NCI-H1930 (cell line): Measurements from ENCODE around the gene ANXA1.
"Not testable (repeated sequence)": the region's sequence is repeated elsewhere in the genome, so short reads cannot be mapped to it uniquely, and the experiment has no call there.

ENCODE experiments used
- DNase-seq, 2 experiments: peaks; one replicate each; lab custom pipeline; 2025; lab: John Stamatoyannopoulos, UW

Gene ANXA1

GRCh38 chr9:73168298-73168934, 16.8 kb downstream of the ANXA1 start:
- DNase-seq = no peak

- DNase-seq = no peak
Observed at GRCh38 chr9:73170185-73170957, 18.7 kb downstream of the ANXA1 start.

- DNase-seq = no peak
Observed at GRCh38 chr9:73172901-73173215, 21.2 kb downstream of the ANXA1 start.

- DNase-seq = no peak
Observed at GRCh38 chr9:73173557-73174329, 22.1 kb downstream of the ANXA1 start.

GRCh38 chr9:73174330-73174980, 22.8 kb downstream of the ANXA1 start:
- DNase-seq = no peak

GRCh38 chr9:73176450-73176875, 24.8 kb downstream of the ANXA1 start:
- no peak for DNase-seq

- no peak for DNase-seq
Observed at GRCh38 chr9:73178044-73178443, 26.4 kb downstream of the ANXA1 start.

GRCh38 chr9:73179589-73179988, 27.9 kb downstream of the ANXA1 start:
- no peak for DNase-seq

- DNase-seq = no peak
Observed at GRCh38 chr9:73180403-73180802, 28.7 kb downstream of the ANXA1 start.

GRCh38 chr9:73182928-73183327, 31.3 kb downstream of the ANXA1 start:
- DNase-seq = no peak

- no peak for DNase-seq
Observed at GRCh38 chr9:73183428-73183827, 31.8 kb downstream of the ANXA1 start.

GRCh38 chr9:73183917-73184861, 32.5 kb downstream of the ANXA1 start:
- no peak for DNase-seq

- DNase-seq = not testable (repeated sequence)
Observed at GRCh38 chr9:73191109-73191508, 39.4 kb downstream of the ANXA1 start.

GRCh38 chr9:73194284-73194683, 42.6 kb downstream of the ANXA1 start:
- DNase-seq = no peak

GRCh38 chr9:73199448-73199847, 47.8 kb downstream of the ANXA1 start:
- DNase-seq = no peak

- DNase-seq = no peak
Observed at GRCh38 chr9:73199886-73200285, 48.2 kb downstream of the ANXA1 start.

- peak in 1 of 2 experiments; percentile 27 for DNase-seq
Observed at GRCh38 chr9:73200694-73201452, 49.2 kb downstream of the ANXA1 start.

GRCh38 chr9:73202980-73203379, 51.3 kb downstream of the ANXA1 start:
- DNase-seq = no peak

- no peak for DNase-seq
Observed at GRCh38 chr9:73204936-73205335, 53.3 kb downstream of the ANXA1 start.

GRCh38 chr9:73206851-73207250, 55.2 kb downstream of the ANXA1 start:
- no peak for DNase-seq
